ENCODE results near the gene DCHS1.

The DCHS1 gene

DNA sequence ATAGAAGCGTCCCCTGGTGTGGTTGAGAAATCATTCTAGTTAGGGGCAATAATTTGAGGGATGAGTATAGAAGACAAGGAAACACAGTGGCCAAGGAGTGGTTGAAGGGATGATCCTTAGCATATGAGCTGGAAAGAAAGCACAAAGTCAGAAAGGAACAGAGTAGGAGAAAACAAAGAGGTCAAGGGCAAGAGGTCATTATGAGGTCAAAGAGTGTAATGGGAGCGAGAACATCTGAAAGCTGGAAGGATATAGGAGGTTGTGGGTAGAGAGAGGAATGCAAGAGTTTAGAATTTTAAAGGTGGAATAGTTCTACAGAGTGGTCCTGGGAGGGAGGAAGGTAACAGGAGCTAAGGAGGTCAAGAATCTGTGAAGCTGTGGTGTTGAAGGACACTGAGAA lies 2.0 kb downstream of the DCHS1 start:
- no peak for DNase-seq
- in situ Hi-C loops (cut with HindIII; ENCODE audit: low pct_ligation_motif_present, low pct_unique_long_range_greater_than_20kb, low sequenced_read_pairs), result no loop called here

DNA sequence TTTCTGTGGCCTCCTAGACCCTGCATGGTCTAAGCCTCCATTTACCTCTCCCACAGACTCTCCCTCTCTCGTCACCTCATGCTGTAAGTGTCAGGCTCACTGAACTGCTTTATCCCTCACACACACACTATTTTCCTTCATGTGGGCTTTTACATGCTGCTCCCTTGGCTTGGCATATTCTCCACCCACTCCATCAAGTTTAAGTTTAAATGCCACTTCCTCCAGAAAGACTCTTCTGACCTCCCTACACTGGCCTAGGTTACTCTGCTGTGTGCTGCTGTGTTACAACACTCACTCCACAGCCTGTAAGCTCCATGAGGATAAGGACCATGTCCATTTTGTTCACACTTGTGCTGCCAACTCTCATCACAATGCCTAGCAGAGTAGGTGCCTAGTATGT lies 2.5 kb downstream of the DCHS1 start:
- in situ Hi-C loops (cut with HindIII; ENCODE audit: low pct_ligation_motif_present, low pct_unique_long_range_greater_than_20kb, low sequenced_read_pairs), result no loop called here
- no peak for DNase-seq

DNA sequence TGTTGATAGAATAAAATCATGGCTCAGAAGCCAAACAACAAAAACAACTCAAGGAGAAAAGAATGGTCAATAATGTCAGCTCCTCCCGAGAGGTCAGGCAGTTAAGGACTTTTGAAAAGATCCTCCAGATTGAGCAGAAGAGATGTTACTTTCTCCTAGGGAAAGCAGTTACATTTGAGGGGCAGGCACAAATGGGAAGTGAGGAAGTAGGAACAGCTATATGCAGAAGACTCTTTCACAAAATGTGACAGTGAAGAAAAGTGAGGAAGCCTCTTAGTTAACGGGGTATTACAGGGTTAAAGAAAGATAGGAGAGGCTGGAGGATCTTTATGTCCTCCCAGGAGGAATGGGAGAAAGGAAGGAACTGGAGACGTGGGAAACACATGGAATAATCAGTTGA lies 3.4 kb downstream of the DCHS1 start:
- in situ Hi-C loops (cut with HindIII; ENCODE audit: low pct_ligation_motif_present, low pct_unique_long_range_greater_than_20kb, low sequenced_read_pairs), result no loop called here
- DNase-seq, result no peak

DNA sequence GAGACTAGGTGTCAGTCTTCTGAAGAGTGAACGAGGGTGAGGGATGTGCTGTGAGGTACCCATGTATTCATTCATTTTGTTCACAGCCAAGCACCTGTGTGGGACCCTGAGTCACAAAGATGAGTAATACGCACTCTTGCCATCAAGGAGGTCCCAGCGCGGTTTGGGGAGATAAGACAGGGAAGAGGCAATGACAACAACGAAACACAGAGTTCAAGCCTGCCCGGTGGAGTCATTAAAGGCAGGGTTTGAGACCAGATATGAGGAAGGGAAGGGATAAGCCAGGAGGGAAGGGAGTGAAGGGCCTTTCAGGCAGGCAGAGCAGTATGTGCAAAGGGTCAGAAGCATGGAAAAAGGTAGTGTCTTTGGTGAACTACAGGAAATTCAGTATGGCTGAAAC lies 4.6 kb downstream of the DCHS1 start:
- in situ Hi-C loops (cut with HindIII; ENCODE audit: low pct_ligation_motif_present, low pct_unique_long_range_greater_than_20kb, low sequenced_read_pairs), result no loop called here
- no peak for DNase-seq

DNA sequence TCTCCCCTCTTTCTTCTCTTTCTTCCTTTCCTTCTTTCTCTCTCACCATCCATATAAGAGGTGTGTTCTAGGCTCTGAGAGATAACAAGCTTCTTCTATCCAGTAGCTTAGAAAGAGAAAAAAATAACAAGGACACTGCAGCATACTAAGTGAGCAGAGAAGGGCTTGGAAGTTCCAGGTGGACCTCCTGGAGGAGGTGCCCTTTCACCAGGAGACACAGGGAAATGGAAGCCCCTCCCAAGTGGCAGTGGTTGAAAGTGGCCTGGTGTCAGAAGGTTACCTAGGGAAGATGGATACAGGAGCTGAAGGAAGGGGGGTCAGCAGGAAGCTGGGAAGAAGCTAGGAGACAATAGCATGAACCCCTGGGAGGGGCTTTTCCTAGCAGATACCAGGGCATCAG lies 5.5 kb downstream of the DCHS1 start:
- no peak for DNase-seq
- in situ Hi-C loops (cut with HindIII; ENCODE audit: low pct_ligation_motif_present, low pct_unique_long_range_greater_than_20kb, low sequenced_read_pairs), result no loop called here

DNA sequence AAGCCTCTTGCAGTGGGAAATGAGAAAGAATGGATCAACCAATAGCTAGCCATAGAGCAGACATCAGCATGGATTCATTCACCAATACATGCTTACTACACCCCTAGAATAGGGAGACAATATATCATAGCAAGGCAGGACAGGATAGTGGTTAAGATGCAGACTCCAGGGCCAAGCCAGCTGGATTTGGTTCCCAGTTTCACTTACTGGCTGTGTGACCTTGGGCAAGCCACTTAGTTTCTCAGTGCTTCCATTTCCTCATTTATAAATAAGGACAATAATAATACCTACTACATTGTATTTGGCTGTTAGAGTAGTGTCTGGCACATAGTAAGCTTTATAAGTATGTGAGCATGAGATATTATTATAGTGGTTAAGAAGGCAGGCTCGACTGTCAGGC lies 7.1 kb downstream of the DCHS1 start:
- in situ Hi-C loops (cut with HindIII; ENCODE audit: low pct_ligation_motif_present, low pct_unique_long_range_greater_than_20kb, low sequenced_read_pairs), result no loop called here
- DNase-seq, result no peak

DNA sequence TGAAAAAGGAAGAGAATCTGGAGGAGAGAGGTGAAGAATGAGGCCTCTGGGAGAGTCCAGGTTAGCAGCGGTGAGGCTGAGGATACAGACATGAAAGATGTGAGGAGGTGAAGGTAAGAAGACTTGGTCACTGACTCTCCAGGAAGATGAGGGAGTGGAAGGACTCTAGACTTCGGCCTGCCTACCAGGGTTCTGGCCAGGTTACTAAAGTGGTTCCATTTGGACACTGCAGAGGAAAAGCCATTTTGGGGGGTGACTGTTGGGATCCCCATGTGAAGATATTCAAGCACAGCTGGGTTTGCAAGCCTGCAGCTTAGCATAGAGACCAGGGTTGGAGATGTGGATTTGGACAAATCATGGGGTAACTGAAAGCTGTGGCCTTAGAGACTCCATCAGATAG lies 7.8 kb downstream of the DCHS1 start:
- in situ Hi-C loops (cut with HindIII; ENCODE audit: low pct_ligation_motif_present, low pct_unique_long_range_greater_than_20kb, low sequenced_read_pairs), result no loop called here

DNA sequence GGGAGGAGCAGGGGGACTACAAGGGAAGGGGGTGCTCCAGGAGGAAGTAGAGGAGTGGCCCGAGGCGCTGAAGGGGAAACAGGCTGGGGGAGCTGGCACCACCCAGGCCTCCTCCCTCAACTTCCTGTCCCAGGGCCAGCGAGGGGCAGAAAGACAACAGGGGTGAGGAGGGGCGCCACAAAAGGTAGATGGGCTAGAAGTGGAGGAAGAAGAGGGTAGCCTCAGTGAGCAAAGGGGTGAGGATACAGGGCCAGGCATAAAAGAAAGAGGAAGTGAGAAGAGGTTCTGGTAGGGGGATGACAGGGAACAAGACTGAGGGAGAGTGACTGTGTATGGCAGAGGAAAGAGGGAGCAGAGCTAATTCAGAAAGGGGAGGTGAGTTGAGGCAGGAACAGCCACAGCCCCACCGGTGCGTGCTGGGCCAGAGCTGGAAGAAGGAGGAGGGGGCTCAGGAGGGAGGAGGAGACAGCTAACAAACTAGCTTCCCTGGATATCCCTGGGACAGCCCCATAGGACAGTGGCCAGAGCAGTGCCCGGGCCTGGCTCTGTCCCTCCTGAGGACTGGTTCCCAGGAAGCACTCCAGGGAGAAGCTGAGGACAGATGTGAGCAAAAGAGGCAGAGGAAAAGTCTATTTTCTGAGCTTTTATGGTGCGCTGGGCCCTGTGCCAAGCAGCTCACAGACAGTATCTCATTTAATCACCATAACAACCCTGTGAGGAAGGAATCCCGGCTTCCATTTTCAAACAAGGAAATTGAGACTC lies 8.5 kb downstream of the DCHS1 start:
- no peak for DNase-seq
- in situ Hi-C loops (cut with HindIII; ENCODE audit: low pct_ligation_motif_present, low pct_unique_long_range_greater_than_20kb, low sequenced_read_pairs), result no loop called here

More for the DNA sequence above, 7.8 kb downstream of the DCHS1 start:
- no peak for DNase-seq

DNA sequence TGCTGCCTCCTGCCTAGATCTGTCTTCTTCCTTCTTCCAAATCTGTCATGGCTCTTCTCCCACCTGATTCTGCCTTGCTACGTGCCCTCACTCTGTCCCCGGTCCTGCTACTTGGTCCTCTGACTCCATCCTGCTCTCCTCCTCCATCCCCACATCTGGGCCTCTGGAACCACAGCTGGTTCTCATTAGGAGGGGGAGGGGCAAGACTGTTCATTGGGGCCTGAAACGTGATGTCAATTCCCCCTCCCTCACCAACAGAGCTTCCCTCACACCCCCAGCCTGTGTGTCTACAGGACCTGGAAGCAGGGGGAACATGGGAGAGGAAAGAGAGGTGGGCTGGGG lies 9.1 kb downstream of the DCHS1 start:
- in situ Hi-C loops (cut with HindIII; ENCODE audit: low pct_ligation_motif_present, low pct_unique_long_range_greater_than_20kb, low sequenced_read_pairs), result no loop called here
- DNase-seq, result no peak

DNA sequence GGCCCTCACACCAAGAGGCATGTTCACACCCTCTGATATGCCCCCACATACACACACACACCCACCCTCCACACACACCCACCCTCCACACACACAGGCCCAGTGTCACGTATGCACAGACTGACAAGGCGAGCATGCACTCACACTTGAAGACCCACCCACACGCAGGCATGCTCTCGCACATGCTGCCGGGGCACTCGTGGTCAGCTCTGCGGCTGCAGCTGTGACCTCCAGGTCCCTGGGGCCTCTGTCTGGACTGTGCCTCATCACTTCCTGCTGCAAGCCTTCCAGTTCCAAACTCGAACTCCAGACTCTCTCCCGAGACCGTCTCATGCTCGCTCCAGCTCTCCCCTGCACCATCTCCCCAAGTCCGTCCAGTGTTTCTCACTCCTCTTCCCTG lies 9.5 kb downstream of the DCHS1 start:
- in situ Hi-C loops (cut with HindIII; ENCODE audit: low pct_ligation_motif_present, low pct_unique_long_range_greater_than_20kb, low sequenced_read_pairs), result no loop called here
- no peak for DNase-seq

DNA sequence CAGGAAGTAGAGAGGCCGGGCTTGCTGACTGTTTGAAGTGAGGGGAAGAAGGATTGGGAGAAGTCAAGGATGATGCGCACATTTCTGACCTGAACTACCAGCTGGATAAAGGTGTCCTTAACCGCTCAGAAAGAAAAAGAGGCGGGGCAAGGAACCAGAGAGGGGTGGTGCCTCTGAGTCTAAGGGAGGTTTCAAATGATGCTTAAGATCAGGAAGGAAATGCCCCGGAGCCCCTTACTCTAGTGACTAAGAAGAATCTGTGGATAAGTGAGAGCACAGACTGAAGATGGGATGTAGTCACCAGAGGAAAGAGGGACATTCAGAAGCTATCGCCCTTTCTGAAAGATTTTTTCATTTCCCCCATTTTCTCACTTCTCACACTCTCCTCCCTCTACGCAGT lies 12.7 kb downstream of the DCHS1 start:
- DNase-seq, result no peak
- in situ Hi-C loops (cut with HindIII; ENCODE audit: low pct_ligation_motif_present, low pct_unique_long_range_greater_than_20kb, low sequenced_read_pairs), result no loop called here

DNA sequence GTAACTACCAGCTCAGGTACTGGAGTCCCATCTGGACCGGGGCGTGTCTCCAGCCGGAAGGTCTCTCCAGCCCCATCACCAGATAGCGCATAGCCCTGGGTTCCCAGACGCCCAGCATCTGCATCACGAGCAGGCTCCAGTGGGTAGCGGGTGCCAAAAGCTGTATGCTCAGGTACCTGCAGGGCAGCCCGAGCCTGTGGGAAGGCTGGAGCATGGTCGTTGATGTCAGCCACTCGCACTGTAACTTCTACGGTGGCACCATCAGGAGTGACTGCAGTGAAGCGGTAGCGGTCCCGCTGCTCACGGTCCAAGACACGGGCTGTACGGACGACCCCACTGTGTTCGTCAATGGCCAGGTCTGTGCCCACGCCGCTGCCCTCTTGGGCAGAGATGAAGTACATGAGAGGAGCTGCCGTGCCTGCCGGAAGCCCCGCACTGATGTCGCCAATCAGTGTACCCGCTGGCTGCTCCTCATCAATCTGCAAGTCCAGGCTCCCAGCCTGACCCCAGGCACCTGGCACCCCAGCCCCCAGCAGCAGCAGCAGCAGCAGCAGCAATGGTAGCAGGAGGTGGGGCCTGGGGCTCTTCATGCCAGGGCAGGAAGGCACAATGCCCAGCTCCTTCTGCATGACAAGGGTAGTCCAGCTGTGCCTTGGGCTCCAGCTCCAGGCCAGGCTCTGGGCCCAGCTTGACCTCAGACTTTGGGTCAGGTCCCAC lies 14.5 kb downstream of the DCHS1 start:
- in situ Hi-C loops (cut with HindIII; ENCODE audit: low pct_ligation_motif_present, low pct_unique_long_range_greater_than_20kb, low sequenced_read_pairs), result no loop called here
- no peak for DNase-seq

DNA sequence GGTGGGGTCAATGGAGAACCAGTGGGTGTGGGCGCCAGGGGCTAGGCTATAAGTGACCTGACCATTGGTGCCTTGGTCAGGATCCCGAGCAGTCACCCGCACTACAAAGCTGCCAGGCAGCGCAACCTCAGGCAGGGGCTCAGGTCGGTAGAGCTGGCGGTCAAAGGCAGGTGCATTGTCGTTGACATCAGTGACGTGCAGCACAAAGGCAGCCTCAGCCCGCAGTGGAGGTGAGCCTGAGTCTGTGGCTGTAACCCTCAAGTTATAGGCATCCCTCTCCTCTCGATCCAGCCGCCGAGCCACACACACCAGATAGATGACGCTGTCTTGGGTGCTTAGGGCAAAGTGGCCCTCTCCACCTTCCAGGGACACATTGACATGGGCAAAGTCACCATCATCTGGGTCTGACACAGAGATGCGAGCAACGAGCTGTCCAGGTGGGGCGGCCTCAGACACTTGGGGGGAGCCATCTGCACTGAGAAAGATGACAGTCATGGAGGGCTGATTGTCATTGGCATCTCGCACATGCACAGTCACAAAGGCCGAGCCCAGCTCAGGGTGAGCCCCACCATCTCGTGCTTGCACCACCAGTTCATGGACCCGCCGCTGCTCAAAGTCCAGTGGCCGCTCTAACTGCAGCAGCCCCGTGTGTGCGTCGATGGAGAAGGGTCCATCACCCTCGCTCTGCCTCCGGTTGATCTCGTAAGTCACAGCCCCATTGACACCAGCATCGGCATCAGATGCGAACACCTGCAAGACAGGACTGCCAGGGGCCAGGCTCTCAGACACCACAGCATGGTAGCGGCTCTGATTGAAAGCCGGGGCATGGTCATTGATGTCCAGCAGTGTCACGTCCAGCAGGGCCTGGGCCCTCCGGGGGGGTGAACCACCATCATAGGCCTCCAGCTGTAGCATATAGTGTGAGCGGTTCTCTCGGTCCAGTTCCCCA lies 15.3 kb downstream of the DCHS1 start:
- in situ Hi-C loops (cut with HindIII; ENCODE audit: low pct_ligation_motif_present, low pct_unique_long_range_greater_than_20kb, low sequenced_read_pairs), result no loop called here
- DNase-seq, result no peak

DNA sequence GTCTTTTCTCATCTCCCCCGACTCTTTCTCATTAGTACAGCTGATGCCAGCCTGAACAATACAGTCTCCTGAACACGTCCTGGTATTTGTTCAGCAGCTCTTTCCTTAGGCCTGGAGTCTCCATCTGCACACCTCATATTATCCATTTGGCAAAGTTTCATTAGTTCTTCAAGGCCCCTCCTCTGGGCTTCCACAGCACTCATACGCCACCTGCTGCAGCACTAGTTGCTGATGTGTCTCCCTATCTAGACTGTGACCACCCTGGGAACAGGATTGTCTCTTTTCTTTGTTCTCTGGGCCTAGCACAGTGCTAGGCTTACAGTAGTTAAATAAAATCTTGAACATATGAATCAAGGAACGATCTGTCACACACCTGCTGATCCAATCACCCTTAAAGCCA lies 17.2 kb downstream of the DCHS1 start:
- in situ Hi-C loops (cut with HindIII; ENCODE audit: low pct_ligation_motif_present, low pct_unique_long_range_greater_than_20kb, low sequenced_read_pairs), result no loop called here
- no peak for DNase-seq

DNA sequence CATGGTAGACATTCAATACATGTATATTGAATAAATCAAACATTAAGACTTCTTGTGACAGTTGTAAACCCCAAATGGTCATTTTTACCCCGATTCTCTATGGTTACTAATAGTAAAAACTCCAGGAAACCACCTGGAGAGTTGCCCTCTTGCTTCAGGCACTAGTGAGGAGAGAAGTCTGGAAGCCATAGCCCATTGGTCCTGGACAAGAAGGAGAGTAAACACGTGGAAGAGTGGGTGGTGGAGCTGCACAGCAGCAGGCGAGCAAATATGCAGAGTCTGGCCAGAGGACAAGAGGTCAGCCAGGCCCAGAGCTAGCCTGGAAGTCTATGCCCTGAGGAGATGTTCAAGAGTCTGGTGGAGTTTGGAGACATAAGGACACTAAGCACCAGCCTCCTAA lies 17.7 kb downstream of the DCHS1 start:
- in situ Hi-C loops (cut with HindIII; ENCODE audit: low pct_ligation_motif_present, low pct_unique_long_range_greater_than_20kb, low sequenced_read_pairs), result no loop called here
- DNase-seq, result no peak

DNA sequence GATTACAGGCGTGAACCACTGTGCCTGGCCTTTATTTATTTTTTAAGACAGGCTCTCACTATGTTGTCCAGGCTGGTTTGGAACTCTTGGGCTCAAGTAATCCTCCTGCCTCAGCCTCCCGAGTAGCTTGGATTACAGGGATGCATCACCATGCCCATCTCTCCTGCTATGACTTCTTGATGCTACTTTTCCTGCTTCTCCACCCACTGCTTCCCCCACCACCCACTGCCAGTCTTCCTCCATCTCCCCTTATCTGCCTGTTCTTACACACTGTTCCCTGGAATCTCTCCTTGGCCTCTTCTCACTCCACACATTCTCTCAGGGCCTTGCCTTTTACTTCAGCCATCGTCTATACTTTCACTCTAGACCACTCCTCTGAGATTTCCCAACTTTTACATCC lies 19.1 kb downstream of the DCHS1 start:
- in situ Hi-C loops (cut with HindIII; ENCODE audit: low pct_ligation_motif_present, low pct_unique_long_range_greater_than_20kb, low sequenced_read_pairs), result no loop called here
- DNase-seq, result no peak

DNA sequence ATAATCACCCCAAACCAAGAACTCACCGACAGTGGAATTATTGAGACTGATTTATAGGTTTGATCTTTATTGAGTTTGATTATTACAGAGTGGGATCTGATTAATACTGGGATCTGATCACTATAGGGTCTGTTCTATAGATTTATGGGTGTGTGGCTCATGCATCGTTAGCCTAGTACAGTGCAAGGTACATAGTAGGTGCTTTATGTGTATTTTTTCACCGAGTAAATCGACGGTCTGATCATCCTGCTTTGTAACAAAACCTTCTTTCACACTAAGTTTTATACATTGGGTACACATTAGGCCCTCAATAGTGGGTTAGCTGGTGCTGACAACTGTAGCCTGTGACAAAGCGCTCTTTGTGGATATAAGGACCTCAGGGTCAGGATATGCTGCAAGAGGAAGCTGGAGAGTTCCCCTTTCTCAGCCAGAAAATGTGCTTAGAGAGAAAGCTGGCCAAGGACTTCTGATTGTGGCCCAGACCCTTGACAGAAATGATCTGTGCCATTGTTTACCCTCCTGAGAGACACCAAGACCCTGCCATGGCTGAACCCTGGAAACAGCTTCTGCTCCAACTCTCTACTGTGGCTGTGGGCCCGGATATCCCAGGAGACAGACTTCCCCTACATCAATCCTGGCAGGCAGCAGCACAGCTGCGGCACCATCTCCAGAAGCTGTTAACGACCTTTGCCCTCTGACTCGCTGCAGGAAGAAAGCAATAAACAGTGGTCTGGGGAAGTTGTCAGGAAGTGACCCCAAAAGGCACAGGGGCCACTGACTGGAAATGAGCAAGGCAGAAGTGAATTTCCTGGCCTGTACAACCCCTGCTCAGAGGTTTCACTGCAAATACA lies 20.3 kb downstream of the DCHS1 start:
- no peak for DNase-seq

DNA sequence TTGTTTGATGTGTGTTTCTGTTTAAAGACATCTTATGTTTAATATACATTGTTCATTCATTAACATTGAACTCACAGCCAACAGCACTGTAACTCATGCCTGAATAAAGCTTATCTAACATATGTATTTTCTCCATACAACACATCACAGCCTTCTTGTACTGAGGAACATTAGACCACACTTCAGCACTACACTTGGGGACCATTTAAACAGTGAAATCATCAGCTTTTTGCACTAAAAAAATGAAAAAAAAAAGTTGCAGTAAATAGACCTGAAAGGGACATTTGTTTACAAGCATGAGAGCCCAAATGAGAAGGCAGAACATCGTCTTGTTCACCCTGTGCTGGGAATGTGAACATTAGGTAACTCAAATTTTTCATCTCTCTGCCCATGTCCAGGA lies 21.1 kb downstream of the DCHS1 start:
- no peak for DNase-seq
- in situ Hi-C loops (cut with HindIII; ENCODE audit: low pct_ligation_motif_present, low pct_unique_long_range_greater_than_20kb, low sequenced_read_pairs), result no loop called here

More for the DNA sequence above, 20.3 kb downstream of the DCHS1 start:
- in situ Hi-C loops (cut with HindIII; ENCODE audit: low pct_ligation_motif_present, low pct_unique_long_range_greater_than_20kb, low sequenced_read_pairs), result no loop called here
